NB4 (cell line): ENCODE data around the gene GABRG3.

Experiments used
- POLR2A ChIP-seq: IDR thresholded peaks from 2 replicates; pipeline ENCODE4 v1.6.1; 2011; ENCODE audit warnings: mild to moderate bottlenecking; ENCODE audit not compliant: insufficient read length; ENCODE audit errors: extremely low read depth
- TF ChIP-seq, protein P1 (sequence below): IDR thresholded peaks from one replicate; pipeline ENCODE4 v1.5.1; 2012; ENCODE audit warnings: low read depth, low read length

DNA sequence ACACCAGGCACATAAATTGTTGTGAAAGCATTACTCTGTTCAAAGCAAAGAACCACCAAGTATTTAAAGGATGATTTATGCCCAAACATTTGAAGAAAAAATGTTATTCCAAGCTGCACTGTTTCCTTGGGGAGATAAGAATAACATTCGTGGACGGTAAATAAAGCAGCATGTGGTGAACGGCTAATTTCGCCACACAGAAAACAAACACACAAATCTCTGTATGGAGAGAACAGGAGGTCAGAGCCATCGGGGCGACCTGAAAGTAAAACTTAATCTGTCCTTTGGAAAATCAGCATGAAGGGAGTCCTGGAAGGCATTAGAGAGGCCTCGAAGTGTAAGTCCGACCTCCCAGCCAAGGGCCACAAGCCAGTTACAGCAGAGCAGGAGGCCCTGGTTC, 27.1 kb upstream of the GABRG3 start:
- no peak for TF ChIP-seq POLR2A
- TF ChIP-seq, protein P1, sequence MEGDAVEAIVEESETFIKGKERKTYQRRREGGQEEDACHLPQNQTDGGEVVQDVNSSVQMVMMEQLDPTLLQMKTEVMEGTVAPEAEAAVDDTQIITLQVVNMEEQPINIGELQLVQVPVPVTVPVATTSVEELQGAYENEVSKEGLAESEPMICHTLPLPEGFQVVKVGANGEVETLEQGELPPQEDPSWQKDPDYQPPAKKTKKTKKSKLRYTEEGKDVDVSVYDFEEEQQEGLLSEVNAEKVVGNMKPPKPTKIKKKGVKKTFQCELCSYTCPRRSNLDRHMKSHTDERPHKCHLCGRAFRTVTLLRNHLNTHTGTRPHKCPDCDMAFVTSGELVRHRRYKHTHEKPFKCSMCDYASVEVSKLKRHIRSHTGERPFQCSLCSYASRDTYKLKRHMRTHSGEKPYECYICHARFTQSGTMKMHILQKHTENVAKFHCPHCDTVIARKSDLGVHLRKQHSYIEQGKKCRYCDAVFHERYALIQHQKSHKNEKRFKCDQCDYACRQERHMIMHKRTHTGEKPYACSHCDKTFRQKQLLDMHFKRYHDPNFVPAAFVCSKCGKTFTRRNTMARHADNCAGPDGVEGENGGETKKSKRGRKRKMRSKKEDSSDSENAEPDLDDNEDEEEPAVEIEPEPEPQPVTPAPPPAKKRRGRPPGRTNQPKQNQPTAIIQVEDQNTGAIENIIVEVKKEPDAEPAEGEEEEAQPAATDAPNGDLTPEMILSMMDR = no peak
